Cerebellar cortex (tissue), 1 donor: ENCODE measurements around the gene RC3H1.
"Not testable (repeated sequence)": the region's sequence is repeated elsewhere in the genome, so short reads cannot be mapped to it uniquely, and the experiment has no call there.

Experiments
- DNase-seq: peaks from one replicate; pipeline ENCODE4 v3.0.0-alpha.2; 2015; ENCODE audit warnings: low spot score

Gene RC3H1

GRCh38 chr1:173937062-173937461, 85.1 kb downstream of the RC3H1 start:
- no peak for DNase-seq

GRCh38 chr1:173934440-173934839, 87.7 kb downstream of the RC3H1 start:
- DNase-seq = no peak

DNA sequence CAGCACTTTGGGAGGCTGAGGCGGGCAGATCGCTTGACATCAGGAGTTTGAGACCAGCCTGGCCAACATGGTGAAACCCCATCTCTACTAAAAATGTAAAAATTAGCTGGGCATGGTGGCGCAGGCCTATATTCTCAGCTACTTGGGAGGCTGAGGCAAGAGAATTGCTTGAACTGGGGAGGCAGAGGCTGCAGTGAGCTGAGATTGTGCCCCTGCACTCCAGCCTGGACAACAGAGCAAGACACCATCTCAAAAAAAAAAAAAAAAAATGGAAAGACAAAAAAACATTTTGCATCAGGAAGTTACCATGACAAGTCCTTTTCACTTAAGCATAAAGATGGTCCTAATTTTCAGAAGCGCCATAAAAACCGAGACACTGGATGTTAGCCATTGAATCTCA, 91.6 kb downstream of the RC3H1 start:
- DNase-seq = not testable (repeated sequence)

GRCh38 chr1:173925306-173926242, 96.6 kb downstream of the RC3H1 start:
- no peak for DNase-seq

DNA sequence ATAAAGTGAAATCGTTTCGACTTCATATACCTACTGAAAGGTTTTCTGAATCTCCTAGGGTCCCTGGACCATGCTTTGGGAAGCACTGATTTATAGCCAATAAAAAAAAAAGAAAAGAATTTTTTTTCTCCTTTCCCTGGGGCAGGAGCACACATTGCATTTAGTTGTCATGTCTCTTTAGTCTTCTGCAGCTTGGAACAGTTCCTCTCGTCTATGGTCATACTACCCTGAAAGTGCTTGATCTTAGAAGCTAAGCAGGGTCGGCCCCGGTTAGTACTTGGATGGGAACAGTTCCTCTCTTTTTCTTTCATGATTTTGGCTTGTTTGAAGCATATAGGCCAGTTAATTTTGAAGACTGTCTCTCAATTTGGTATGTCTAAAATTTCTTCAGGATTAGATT, 101.3 kb downstream of the RC3H1 start:
- no peak for DNase-seq

- DNase-seq = no peak
Measured at GRCh38 chr1:173917635-173918493, 104.3 kb downstream of the RC3H1 start.

GRCh38 chr1:173917149-173917548, 105.0 kb downstream of the RC3H1 start, which contains the start of gene SERPINC1:
Gene SERPINC1 (minus strand): TSS chr1:173917327. CDS start chr1:173917259, 68 bp downstream.
- DNase-seq = no peak

DNA sequence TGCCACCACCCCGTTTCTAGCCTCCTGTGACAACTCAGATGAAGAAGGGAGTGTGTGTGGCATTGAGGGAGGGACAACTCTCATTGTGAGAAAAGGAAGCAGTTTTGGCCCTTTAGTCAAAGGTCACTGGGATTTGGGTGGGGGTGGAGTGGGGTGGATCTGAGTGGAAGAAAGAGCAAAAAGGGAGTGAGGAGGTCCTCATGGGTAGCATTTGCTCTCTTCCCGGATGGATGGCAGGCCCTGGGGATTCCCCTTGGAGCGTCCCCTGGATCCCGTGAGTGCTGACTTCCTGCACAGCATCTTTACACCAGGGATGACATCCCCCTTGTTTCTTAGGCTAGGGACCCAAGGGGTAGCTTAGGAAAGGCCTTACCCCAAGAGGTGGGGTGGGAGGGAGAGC, 105.5 kb downstream of the RC3H1 start:
- no peak for DNase-seq

DNA sequence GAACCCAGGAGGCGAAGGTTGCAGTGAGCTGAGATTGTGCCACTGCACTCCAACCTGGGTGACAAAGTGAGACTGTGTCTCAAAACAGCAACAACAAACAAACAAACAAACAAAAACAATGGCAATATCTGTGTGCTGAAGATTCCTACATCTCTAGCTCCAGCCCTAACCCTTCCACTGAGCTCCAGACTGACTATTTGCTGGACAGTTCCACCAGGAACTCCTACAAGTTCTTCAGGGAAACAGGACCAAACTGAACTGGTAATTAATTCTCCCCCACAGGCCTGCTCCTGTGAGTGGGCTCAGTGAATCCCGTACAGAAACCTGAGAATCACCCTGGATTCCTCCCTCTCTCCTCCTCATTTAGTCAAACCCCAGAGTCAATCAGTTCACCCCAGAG, 106.6 kb downstream of the RC3H1 start:
- no peak for DNase-seq

GRCh38 chr1:173914366-173914871, 107.7 kb downstream of the RC3H1 start:
- DNase-seq = peak; percentile 17

GRCh38 chr1:173913111-173913510, 109.0 kb downstream of the RC3H1 start:
- no peak for DNase-seq

DNA sequence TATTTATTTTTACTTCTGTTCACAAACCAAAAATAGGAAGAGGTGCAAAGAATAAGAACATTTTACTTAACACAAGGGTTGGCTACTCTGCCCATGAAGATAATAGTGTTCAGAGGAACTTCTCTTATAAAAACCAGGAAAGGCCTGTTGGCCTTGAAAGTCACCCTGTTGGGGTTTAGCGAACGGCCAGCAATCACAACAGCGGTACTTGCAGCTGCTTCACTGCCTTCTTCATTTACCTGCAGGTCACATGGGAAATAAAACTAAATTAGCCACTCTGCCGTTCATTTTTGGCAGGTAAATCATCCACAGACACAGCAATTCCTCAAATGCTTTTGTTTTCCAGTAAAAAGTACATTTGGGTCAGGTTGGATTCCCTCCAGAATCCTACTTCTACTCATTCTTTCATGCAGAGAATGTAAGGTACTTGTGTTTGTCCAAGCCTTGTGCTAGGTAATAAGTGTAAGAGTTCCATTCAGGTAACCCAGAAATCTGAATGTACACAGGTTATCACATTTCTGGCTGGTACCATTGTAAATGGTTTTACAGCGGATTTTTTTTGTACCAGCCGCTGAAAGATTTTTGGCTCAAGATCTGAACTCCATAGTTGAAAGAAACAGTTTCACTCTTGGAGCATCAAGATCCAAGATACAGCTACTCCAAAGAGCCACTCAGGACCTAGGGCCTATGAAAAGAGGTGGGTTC, 118.2 kb downstream of the RC3H1 start:
- DNase-seq = no peak

DNA sequence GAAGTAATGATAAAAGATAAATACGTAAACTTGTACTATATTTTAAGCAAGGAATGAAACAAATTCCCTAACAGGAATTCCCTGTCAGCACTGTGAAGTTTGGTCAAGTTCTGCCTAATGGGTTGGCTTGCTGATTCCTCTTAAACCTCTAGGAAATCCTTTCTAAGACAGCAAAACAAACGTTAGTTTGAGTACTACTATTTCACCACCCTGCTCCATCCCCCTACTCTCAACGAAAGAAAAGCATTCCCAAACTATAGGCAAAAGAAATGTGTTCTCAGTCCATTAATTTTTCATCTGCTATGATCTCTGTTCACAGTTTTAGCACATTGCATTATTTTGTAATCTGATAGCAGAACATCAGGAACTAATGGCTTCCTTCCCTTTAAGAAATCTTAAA, 121.2 kb downstream of the RC3H1 start:
- DNase-seq = no peak

DNA sequence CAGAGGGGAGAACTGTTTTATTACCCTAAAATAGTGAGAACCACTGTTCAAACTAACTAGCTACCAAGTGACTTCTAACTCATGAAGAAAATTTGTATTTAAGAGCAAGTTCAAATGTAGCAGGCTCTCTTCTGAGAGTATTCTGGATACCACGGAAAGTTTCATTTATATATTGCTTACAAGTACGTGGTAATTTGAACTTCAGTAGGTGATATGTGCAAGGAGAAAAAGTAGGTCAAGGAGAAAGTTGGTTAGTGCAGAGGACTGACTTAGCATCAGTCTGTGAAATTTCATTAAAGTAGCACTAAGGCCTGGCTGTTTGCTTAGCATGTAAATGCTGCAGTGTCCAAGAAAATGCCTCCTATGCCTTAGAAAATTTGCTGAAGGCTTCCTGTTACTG, 121.7 kb downstream of the RC3H1 start:
- DNase-seq = no peak

DNA sequence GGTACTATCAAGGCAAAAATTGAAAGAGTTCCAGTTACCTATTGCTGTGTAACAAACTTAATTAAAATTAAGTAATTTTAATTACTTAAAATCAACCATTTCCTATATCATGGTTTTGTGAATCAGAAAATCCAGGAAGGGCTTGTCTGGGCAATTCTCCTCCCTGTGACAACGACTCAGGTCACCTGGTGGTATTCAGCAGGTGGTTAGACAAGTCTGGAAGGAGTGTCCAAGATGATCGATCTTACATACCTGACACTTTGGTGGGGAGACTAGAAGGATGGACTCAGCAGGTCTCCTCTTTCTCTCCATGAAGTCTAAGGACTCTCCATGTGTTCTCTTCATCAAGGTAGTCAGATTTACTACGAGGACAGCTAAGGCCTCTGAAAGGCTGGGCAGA, 128.0 kb downstream of the RC3H1 start:
- no peak for DNase-seq

- DNase-seq = no peak
Measured at GRCh38 chr1:173893611-173894010, 128.5 kb downstream of the RC3H1 start.

GRCh38 chr1:173889885-173890284, 132.3 kb downstream of the RC3H1 start:
- DNase-seq = no peak

DNA sequence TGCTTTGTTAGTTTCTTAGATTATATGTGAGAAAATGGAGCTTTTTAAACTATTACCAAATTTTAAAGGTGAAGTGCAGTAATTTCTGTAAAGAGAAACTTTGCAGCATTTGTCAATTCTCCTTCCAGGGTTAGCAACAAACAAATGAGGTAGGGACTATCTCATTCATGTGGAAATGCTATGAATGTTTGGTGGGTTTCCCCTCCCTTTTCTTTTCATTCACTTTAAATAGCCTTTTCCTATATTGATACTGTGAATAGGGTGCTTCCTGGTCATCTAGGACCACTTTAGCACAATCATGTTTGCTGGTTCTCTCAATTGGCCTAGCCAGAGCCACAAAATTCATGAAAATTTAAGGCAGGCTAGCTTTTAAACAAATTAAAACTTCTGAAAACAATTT, 133.4 kb downstream of the RC3H1 start:
- no peak for DNase-seq

DNA sequence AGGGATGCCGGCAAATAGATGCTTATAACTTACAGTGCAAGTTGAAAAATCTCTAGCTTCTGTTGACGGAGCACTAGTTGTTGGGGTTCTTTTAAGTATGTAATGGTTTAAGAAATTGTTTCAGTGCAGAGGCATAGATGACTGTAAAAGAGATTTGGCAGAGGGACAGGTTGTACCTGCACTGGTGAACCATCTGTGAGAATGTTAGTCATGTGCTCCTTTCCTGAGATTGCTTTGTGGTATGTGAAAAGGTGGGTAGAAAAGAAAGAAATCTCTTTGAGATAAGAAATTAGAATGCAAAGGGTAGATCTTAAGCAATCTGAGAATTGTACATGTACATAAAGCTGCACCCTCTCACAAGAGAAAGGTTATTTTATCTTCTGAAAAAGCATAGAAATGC, 134.5 kb downstream of the RC3H1 start:
- no peak for DNase-seq

DNA sequence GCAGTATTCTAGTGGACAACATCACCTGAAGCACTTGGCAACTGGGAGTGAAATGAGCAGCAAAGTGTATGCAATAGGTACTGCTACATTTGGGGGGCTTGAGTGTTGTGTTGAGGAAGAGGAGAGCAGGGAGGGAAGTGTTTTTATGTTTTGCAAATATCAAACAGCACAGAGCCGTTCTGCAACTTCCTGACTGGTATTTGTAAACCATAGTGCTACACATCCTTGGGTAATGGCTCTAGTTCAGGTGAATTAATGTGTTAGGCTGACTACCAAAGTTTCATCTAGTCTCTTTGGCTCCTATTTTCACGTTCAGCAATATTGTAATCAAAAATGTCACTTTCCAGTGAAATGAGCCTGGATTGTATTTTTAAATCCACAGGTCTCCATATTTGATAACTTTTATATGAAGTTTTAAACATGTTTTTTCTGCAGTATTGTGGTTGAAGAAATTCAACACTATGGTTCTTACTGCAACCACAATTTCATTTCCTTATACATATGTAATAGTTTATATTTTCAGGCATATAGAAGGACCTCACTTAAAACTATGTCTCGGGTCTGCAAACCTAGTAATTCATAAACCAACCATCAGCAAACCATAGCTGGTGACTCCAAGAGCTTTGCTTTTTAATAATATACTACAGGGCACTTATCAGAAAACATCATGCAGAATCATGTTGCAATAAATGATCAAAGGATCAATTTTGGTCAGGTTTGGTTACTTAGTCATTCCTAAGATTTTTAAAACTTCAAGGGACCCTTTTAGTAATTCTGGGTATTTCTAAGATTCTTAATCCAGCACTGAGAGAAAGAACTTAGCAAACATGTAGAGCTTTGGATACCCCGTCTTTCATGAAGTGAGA, 135.2 kb downstream of the RC3H1 start:
- DNase-seq = no peak

DNA sequence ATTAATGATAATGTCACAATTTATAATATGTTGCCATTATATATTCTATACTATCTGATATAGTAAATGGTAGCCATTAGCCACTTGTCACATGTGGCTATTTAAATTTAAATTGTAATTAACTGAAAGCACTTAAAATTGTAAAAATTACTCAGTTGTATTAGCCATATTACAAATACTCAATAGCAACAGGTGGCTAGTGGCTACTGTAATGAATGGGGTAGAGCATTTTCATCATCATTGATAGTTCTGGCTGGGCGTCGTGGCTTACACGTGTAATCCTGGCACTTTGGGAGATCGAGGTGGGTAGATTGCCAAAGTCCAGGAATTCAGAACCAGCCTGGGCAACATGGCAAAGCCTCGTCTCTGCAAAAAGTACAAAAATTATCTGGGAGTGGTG, 137.5 kb downstream of the RC3H1 start:
- DNase-seq = no peak
